ENCODE data around the gene SEPSECS. TPM values are rescaled to one million over a fixed set of nuclear protein-coding genes. Genes with fewer than 3 reads are reported as not detected.

The SEPSECS gene
- total RNA-seq, 1 donor from 2014 or later, result 11.3 TPM

DNA sequence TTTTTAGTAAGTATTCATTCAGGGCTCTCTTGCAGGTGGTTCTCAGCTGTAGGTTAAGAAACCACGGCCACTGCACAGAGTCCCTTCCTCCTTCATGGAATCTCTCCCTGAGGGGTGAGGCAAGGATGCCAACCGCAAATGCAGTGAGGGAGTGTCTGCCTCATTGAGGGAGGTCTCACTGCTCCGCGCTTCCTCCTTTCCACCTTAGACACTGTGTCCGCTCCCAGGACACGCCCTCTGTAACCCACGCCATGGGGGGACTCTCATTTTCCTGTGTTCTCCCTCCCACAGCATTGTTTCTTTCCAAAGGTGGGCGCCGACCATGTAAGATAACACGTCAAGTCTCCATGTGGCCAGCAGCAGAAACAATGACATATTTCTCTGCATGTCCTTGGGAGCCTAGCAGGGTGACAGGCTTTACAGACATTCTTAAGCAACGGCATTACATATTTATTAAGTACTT is 63.2 kb downstream of the SEPSECS start:
- H3K27me3 ChIP-seq (ENCODE audit: low read depth), result no peaks in the 10 kb centered on the region
- ATAC-seq, result no peak

DNA sequence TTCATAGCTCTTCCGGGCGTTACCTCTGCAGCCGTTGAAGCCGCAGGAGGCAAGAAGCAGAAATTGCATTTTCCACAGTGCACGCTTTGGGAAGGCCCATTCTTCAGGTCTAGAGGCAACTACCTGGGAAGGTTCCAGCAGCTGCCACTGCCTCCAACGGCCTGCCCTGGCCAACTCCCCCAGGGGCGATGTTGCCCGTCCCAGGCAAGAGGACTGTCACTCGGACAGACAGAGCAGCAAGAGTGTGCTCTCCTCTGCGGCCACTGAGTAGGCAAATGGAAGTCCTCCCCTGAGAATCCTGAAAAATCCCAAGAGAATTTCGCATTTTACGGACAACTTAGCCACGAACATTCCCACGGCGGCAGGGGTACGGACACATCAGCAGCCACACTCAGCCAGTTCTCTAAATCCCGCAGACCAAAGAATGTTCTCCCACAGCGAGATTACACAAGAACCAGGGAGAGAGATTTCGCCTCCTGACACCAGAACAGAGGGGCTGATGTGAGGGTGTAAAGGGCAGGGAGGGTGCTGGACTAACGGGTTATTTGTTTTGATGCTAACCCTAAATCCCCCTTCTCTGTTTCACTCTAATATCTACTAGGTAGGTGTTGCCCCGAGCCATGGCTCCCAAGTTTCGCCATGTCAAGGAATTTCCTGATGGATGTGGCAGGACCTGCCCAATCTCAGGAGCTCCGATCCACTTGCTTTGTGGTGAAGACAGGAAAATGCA is 63.8 kb downstream of the SEPSECS start:
- TF ChIP-seq, protein P1, sequence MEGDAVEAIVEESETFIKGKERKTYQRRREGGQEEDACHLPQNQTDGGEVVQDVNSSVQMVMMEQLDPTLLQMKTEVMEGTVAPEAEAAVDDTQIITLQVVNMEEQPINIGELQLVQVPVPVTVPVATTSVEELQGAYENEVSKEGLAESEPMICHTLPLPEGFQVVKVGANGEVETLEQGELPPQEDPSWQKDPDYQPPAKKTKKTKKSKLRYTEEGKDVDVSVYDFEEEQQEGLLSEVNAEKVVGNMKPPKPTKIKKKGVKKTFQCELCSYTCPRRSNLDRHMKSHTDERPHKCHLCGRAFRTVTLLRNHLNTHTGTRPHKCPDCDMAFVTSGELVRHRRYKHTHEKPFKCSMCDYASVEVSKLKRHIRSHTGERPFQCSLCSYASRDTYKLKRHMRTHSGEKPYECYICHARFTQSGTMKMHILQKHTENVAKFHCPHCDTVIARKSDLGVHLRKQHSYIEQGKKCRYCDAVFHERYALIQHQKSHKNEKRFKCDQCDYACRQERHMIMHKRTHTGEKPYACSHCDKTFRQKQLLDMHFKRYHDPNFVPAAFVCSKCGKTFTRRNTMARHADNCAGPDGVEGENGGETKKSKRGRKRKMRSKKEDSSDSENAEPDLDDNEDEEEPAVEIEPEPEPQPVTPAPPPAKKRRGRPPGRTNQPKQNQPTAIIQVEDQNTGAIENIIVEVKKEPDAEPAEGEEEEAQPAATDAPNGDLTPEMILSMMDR (IDR thresholded peaks at IDR 0.05), result no peak

More for the DNA sequence above, 63.2 kb downstream of the SEPSECS start:
- TF ChIP-seq, protein P1 (IDR thresholded peaks at IDR 0.05), result no peak
- Histone ChIP-seq H3K9me3 (no peaks in the 10 kb centered on the region), H3K4me3 (no peak overlapping the region), H3K36me3 (no peaks in the 10 kb centered on the region), H3K4me1 (no peaks in the 10 kb centered on the region), H3K27ac (no peak overlapping the region)
- intact Hi-C loops (cut with DNase I), result no loop called here
- no peak for DNase-seq

DNA sequence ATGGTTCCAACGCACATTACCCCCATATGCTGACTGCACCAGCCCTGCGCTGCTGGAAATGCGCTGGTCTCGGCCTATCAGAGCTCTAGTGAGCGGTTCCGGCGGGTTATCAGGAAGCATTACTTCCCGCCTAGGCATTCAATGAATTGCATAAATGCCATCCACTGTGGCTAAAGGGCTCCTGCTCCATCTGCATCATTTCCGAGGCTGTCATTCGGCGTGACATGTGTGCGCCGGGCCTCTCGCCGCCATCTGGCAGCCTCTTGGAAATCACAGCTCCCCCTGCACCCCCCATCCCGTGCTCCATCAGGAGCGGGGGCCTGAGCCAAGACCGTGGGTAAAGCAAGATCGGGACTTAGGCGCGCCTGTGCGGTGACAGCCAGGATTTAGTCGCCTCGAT is 64.4 kb downstream of the SEPSECS start:
- ATAC-seq (no peak), DNase-seq (no peak)
- Histone ChIP-seq H3K9me3 (no peaks in the 10 kb centered on the region), H3K4me1 (no peaks in the 10 kb centered on the region), H3K27ac (no peak overlapping the region), H3K36me3 (no peaks in the 10 kb centered on the region), H3K27me3 (ENCODE audit: low read depth) (no peaks in the 10 kb centered on the region), H3K4me3 (no peak overlapping the region)
- intact Hi-C loops (cut with DNase I), result no loop called here
- TF ChIP-seq, protein P1 (IDR thresholded peaks at IDR 0.05), result no peak

More for the DNA sequence above, 63.8 kb downstream of the SEPSECS start:
- no peaks in the 10 kb centered on the region for H3K9me3 ChIP-seq
- no peak for DNase-seq
- H3K27ac ChIP-seq, result no peak overlapping the region
- intact Hi-C loops (cut with DNase I), result no loop called here
- no peaks in the 10 kb centered on the region for H3K36me3 ChIP-seq
- no peaks in the 10 kb centered on the region for H3K4me1 ChIP-seq
- no peaks in the 10 kb centered on the region for H3K27me3 ChIP-seq (ENCODE audit: low read depth)
- no peak overlapping the region for H3K4me3 ChIP-seq
- no peak for ATAC-seq

DNA sequence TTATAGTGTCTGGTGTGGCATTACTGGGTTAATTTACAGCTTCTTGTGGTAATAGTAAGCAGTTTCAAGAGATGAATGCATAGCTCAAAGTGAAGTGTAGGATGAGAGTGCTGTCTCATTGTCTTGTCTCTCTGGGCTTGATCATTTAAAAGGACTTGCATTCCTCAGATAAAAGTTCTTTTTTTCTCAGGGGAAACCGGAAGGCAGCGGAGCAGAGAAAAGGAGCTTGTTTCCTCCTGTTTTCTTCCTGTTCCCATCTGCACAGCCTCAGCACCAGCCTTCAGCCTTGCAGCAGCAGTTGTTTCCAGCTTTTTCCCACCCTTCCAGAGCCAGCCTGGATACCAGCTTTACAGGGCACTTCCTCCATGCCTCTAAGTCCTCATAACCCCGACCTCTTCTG is 68.1 kb downstream of the SEPSECS start:
- intact Hi-C loops (cut with DNase I), result no loop called here
- no peak overlapping the region for H3K4me3 ChIP-seq
- TF ChIP-seq, protein P1 (IDR thresholded peaks at IDR 0.05), result no peak

DNA sequence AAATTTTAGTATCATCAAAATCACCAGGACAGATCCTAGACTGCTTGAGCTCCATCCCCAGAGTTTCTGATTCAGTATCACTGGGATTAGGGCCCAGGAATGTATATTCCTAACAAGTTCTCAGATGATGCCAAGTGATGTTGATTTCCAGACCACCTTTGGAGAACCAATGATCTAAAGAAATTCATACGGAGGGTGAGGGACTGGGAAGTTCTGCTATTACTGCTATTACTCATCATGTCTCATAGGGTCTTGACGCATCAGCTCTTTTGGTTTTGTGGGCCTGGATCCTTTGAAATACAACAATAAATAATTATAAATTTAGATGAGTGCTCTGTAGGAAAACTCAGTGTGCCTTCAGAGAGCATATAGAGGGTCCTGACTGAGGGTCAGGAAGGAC is 69.7 kb downstream of the SEPSECS start:
- peaks cover 16% of the 10 kb centered on the region for H3K27me3 ChIP-seq (ENCODE audit: low read depth)
- H3K36me3 ChIP-seq, result no peaks in the 10 kb centered on the region
- TF ChIP-seq, protein P1 (IDR thresholded peaks at IDR 0.05), result no peak
- H3K4me3 ChIP-seq, result no peak overlapping the region
- intact Hi-C loops (cut with DNase I), result no loop called here
- no peak for ATAC-seq
- H3K9me3 ChIP-seq, result no peaks in the 10 kb centered on the region
- DNase-seq, result no peak
- H3K27ac ChIP-seq, result no peak overlapping the region
- H3K4me1 ChIP-seq, result peaks cover 6% of the 10 kb centered on the region

More for the DNA sequence above, 68.1 kb downstream of the SEPSECS start:
- Histone ChIP-seq H3K36me3 (no peaks in the 10 kb centered on the region), H3K27ac (no peak overlapping the region), H3K4me1 (peaks cover 6% of the 10 kb centered on the region), H3K27me3 (ENCODE audit: low read depth) (peaks cover 16% of the 10 kb centered on the region), H3K9me3 (no peaks in the 10 kb centered on the region)
- no peak for ATAC-seq
- no peak for DNase-seq

Data from lower lobe of right lung (tissue), 2 donors.